IMR-90 (cell line): ENCODE measurements around the gene MID2. TPM values are rescaled to one million over a fixed set of nuclear protein-coding genes. Genes with fewer than 3 reads are reported as not detected.

Source experiments
- ATAC-seq: fragments of 200-7000 bp; cut with Tn5 transposase; 2 replicates; pipeline ENCODE4 v1.9.1; 2020; ENCODE audit warnings: low read depth, mild to moderate bottlenecking, moderate library complexity
- BruUV-seq: library from RNA; stranded (reverse); fragments of 400-500 nt; replicated peaks from 2 replicates; lab custom pipeline; 2021; lab: Mats Ljungman, UMichigan
- CTCF ChIA-PET: fragments of 300-600 bp; formaldehyde crosslinking; extraction: SDS; loops from one replicate; lab custom pipeline; 2021; ENCODE audit warnings: antibody characterized with exemption; lab: Yijun Ruan, JAX
- POLR2A ChIA-PET: fragments of 300-600 bp; sonication (Branson Sonifier 250); formaldehyde crosslinking; loops from one replicate; lab custom pipeline; 2022; ENCODE audit warnings: antibody characterized with exemption; ENCODE audit not compliant: unreplicated experiment; lab: Charles Lee
- DNase-seq: peaks from one replicate; pipeline ENCODE4 v3.0.0; 2013
- H2AFZ ChIP-seq: replicated peaks from 2 replicates; pipeline ENCODE3; 2013; ENCODE audit warnings: low read length, mild to moderate bottlenecking; ENCODE audit not compliant: poor library complexity
- H2AK5ac ChIP-seq: 2 replicates; pipeline ENCODE4 v1.6.1; 2013; ENCODE audit warnings: low read depth, low read length, inconsistent platforms
- H2AK9ac ChIP-seq: replicated peaks from 2 replicates; pipeline ENCODE3; 2013; ENCODE audit warnings: mild to moderate bottlenecking, low read depth, low read length, moderate library complexity; ENCODE audit not compliant: poor library complexity
- H2BK120ac ChIP-seq: 2 replicates; pipeline ENCODE4 v1.6.1; 2013; ENCODE audit warnings: low read depth, low read length, inconsistent platforms
- H2BK15ac ChIP-seq: 3 replicates; pipeline ENCODE4 v1.6.1; 2013; ENCODE audit warnings: low read depth, low read length, inconsistent platforms
- H2BK20ac ChIP-seq: 2 replicates; pipeline ENCODE4 v1.6.1; 2013; ENCODE audit warnings: low read depth, mild to moderate bottlenecking, inconsistent platforms, low read length, moderate library complexity
- H2BK5ac ChIP-seq: 2 replicates; pipeline ENCODE4 v1.6.1; 2013; ENCODE audit warnings: mild to moderate bottlenecking, low read depth, low read length, inconsistent platforms; ENCODE audit not compliant: poor library complexity, severe bottlenecking
- H3K14ac ChIP-seq: replicated peaks from 2 replicates; pipeline ENCODE4 v1.6.1; 2013; ENCODE audit warnings: low read depth, low read length, inconsistent platforms
- H3K18ac ChIP-seq: 2 replicates; pipeline ENCODE4 v1.6.1; 2013; ENCODE audit warnings: low read depth, low read length, control low read depth
- H3K23ac ChIP-seq: 2 replicates; pipeline ENCODE4 v1.6.1; 2013; ENCODE audit warnings: low read depth, low read length, inconsistent platforms
- H3K27ac ChIP-seq: 2 replicates; pipeline ENCODE4 v1.5.1; 2013; ENCODE audit warnings: mild to moderate bottlenecking, control low read depth, low read length; ENCODE audit not compliant: insufficient read depth
- H3K27me3 ChIP-seq: 2 replicates; pipeline ENCODE4 v1.6.1; 2013; ENCODE audit warnings: low read length; ENCODE audit not compliant: control insufficient read depth, insufficient read depth
- H3K36me3 ChIP-seq: 2 replicates; pipeline ENCODE4 v1.6.1; 2013; ENCODE audit warnings: low read length, mixed read lengths; ENCODE audit not compliant: control insufficient read depth, insufficient read depth
- H3K4ac ChIP-seq: 2 replicates; pipeline ENCODE4 v1.6.1; 2013; ENCODE audit warnings: low read depth, low read length, inconsistent platforms
- H3K4me1 ChIP-seq: 2 replicates; pipeline ENCODE4 v1.6.1; 2013; ENCODE audit warnings: low read length, mixed read lengths; ENCODE audit not compliant: control insufficient read depth, insufficient read depth
- H3K4me2 ChIP-seq: 2 replicates; pipeline ENCODE4 v1.6.1; 2013; ENCODE audit warnings: low read depth, mild to moderate bottlenecking, control low read depth, low read length, moderate library complexity
- H3K4me3 ChIP-seq: 2 replicates; pipeline ENCODE4 v1.5.1; 2013; ENCODE audit warnings: low read depth, mild to moderate bottlenecking, control low read depth, low read length, moderate library complexity; ENCODE audit not compliant: insufficient read depth
- H3K56ac ChIP-seq: 2 replicates; pipeline ENCODE4 v1.6.1; 2013; ENCODE audit warnings: low read length, inconsistent platforms; ENCODE audit not compliant: insufficient read depth; ENCODE audit errors: extremely low read depth
- H3K79me1 ChIP-seq, 2 experiments: 2 replicates each; pipeline ENCODE4 v1.6.1; 2013; ENCODE audit warnings: low read length in 2 of 2, inconsistent platforms in 1 of 2, low read depth in 1 of 2
- H3K9ac ChIP-seq: 2 replicates; pipeline ENCODE4 v1.6.1; 2013; ENCODE audit warnings: low read depth, low read length, control low read depth
- H3K9me1 ChIP-seq: 2 replicates; pipeline ENCODE4 v1.6.1; 2013; ENCODE audit warnings: low read length, inconsistent platforms; ENCODE audit not compliant: insufficient read depth
- H3K9me3 ChIP-seq: 2 replicates; pipeline ENCODE4 v1.6.1; 2013; ENCODE audit warnings: low read length; ENCODE audit not compliant: control insufficient read depth, insufficient read depth
- H4K20me1 ChIP-seq: 2 replicates; pipeline ENCODE4 v1.6.1; 2013; ENCODE audit warnings: low read length, inconsistent platforms; ENCODE audit not compliant: insufficient read depth
- H4K5ac ChIP-seq: 2 replicates; pipeline ENCODE4 v1.6.1; 2013; ENCODE audit warnings: mild to moderate bottlenecking, low read depth, low read length, control low read depth
- H4K8ac ChIP-seq, 2 experiments: 2 replicates each; pipeline ENCODE4 v1.6.1; 2013; ENCODE audit warnings: low read depth in 2 of 2, low read length in 2 of 2, control low read depth in 1 of 2, inconsistent platforms in 1 of 2
- H4K91ac ChIP-seq: 2 replicates; pipeline ENCODE4 v1.6.1; 2013; ENCODE audit warnings: low read depth, low read length, inconsistent platforms; ENCODE audit not compliant: insufficient read depth
- BHLHE40 ChIP-seq: fragments of 150-350 bp; IDR thresholded peaks from 2 replicates; pipeline ENCODE4 v1.6.1; 2016; ENCODE audit warnings: mild to moderate bottlenecking, low read depth, low read length
- CEBPB ChIP-seq: IDR thresholded peaks from 2 replicates; pipeline ENCODE4 v1.6.1; 2012; ENCODE audit warnings: low read depth, low read length, improper control_type of control experiment
- CHD1 ChIP-seq: IDR thresholded peaks from 2 replicates; pipeline ENCODE4 v1.6.1; 2012; ENCODE audit warnings: low read depth, low read length, improper control_type of control experiment
- CTCF ChIP-seq: conservative IDR thresholded peaks from 2 replicates; pipeline ENCODE4 v1.5.1; 2012; ENCODE audit warnings: mild to moderate bottlenecking, low read depth, low read length, improper control_type of control experiment
- MAFK ChIP-seq: IDR thresholded peaks from 2 replicates; pipeline ENCODE4 v1.6.1; 2012; ENCODE audit warnings: low read depth, low read length, improper control_type of control experiment
- MAZ ChIP-seq: IDR thresholded peaks from 2 replicates; pipeline ENCODE4 v1.6.1; 2012; ENCODE audit warnings: low read depth, mild to moderate bottlenecking, low read length, improper control_type of control experiment, moderate library complexity, borderline replicate concordance
- MXI1 ChIP-seq: IDR thresholded peaks from 2 replicates; pipeline ENCODE4 v1.6.1; 2012; ENCODE audit warnings: low read depth, mild to moderate bottlenecking, low read length, moderate library complexity, borderline replicate concordance
- NFE2L2 ChIP-seq: fragments of 150-350 bp; IDR thresholded peaks from 2 replicates; pipeline ENCODE4 v1.6.1; 2016; ENCODE audit warnings: low read depth, mild to moderate bottlenecking, low read length
- POLR2A ChIP-seq: IDR thresholded peaks from 2 replicates; pipeline ENCODE4 v1.6.1; 2012; ENCODE audit warnings: mild to moderate bottlenecking, low read depth, low read length
- RAD21 ChIP-seq: IDR thresholded peaks from 2 replicates; pipeline ENCODE4 v1.6.1; 2012; ENCODE audit warnings: low read length, improper control_type of control experiment
- RCOR1 ChIP-seq: IDR thresholded peaks from 2 replicates; pipeline ENCODE4 v1.6.1; 2012; ENCODE audit warnings: mild to moderate bottlenecking, low read length, improper control_type of control experiment; ENCODE audit not compliant: insufficient replicate concordance
- RFX5 ChIP-seq: IDR thresholded peaks from 2 replicates; pipeline ENCODE4 v1.8.0; 2012; ENCODE audit warnings: low read depth, mild to moderate bottlenecking, low read length, moderate library complexity
- SMC3 ChIP-seq: fragments of 150-350 bp; IDR thresholded peaks from 2 replicates; pipeline ENCODE4 v1.6.1; 2016; ENCODE audit warnings: low read depth, mild to moderate bottlenecking, antibody characterized with exemption, low read length, moderate library complexity
- WGBS, 2 experiments: methylation state at CpG; one replicate each; pipeline versions ENCODE4 v1.1.5 to v1.1.7; 2013; ENCODE audit warnings: missing lambda C conversion rate in 2 of 2; ENCODE audit not compliant: insufficient read length in 1 of 2; ENCODE audit errors: extremely low coverage in 2 of 2; 5-methylcytosine and 5-hydroxymethylcytosine counted together
- dilution Hi-C: fragments of 300-500 bp; cut with HindIII; formaldehyde crosslinking; loops from one replicate; pipeline ENCODE4 v1.14.3; 2018; ENCODE audit warnings: low sequenced_read_pairs; ENCODE audit not compliant: unreplicated experiment
- in situ Hi-C: fragments of 300-500 bp; cut with MboI; formaldehyde crosslinking; loops from 3 replicates; pipeline ENCODE4 v1.14.3; 2019; ENCODE audit warnings: low sequenced_read_pairs, inconsistent platforms, mixed read lengths
- intact Hi-C: fragments of 100-400 bp; cut with micrococcal nuclease; formaldehyde crosslinking; loops from 2 replicates; pipeline ENCODE4 v1.10.0; 2022
- polyA plus RNA-seq, 3 experiments: library from polyadenylated mRNA; depleted of rRNA; stranded (reverse); fragments of >200 nt; gene quantifications; 2 replicates each; pipeline ENCODE4 v1.2.3, GENCODE V29; 2012; ENCODE audit warnings: low replicate concordance in 1 of 3
- total RNA-seq: library from RNA; depleted of rRNA; stranded (reverse); fragments of >200 nt; gene quantifications from 2 replicates; pipeline ENCODE4 v1.2.3, GENCODE V29; 2012
- TF ChIP-seq, protein P1 (sequence below): fragments of 150-350 bp; IDR thresholded peaks from 2 replicates; pipeline ENCODE4 v1.6.1; 2016; ENCODE audit warnings: low read depth, mild to moderate bottlenecking, low read length, moderate library complexity, borderline replicate concordance
- TF ChIP-seq, protein P2 (sequence below): fragments of 150-350 bp; IDR thresholded peaks from 2 replicates; pipeline ENCODE4 v1.6.1; 2017; ENCODE audit warnings: mild to moderate bottlenecking, antibody characterized with exemption, low read length, low read depth

Gene MID2
- total and polyA plus RNA-seq, 2 of the 4 experiments (the other 2 are of a cell fraction) = 1.1 to 4.7 TPM

GRCh38 chrX:107878106-107878505 is 52.4 kb downstream of the MID2 start:
- H3K9ac ChIP-seq = no peak overlapping the region
- H3K4ac ChIP-seq = no peak overlapping the region
- CTCF ChIA-PET = no interaction called here
- no peak overlapping the region for H4K5ac ChIP-seq
- H4K20me1 ChIP-seq = no peaks in the 10 kb centered on the region
- no peak overlapping the region for H2BK15ac ChIP-seq
- no peaks in the 10 kb centered on the region for H3K9me1 ChIP-seq
- in situ Hi-C loops (no loop called here), intact Hi-C loops (no loop called here), dilution Hi-C loops (no loop called here)
- H2BK120ac ChIP-seq = no peak overlapping the region
- TF ChIP-seq POLR2A (no peak), CHD1 (no peak), MAZ (no peak), CEBPB (no peak), RFX5 (no peak), NFE2L2 (no peak), CTCF (no peak), SMC3 (no peak), MAFK (no peak), MXI1 (no peak), RAD21 (no peak), BHLHE40 (no peak), RCOR1 (no peak)
- TF ChIP-seq, protein P1, sequence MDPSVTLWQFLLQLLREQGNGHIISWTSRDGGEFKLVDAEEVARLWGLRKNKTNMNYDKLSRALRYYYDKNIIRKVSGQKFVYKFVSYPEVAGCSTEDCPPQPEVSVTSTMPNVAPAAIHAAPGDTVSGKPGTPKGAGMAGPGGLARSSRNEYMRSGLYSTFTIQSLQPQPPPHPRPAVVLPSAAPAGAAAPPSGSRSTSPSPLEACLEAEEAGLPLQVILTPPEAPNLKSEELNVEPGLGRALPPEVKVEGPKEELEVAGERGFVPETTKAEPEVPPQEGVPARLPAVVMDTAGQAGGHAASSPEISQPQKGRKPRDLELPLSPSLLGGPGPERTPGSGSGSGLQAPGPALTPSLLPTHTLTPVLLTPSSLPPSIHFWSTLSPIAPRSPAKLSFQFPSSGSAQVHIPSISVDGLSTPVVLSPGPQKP = no peak
- TF ChIP-seq, protein P2, sequence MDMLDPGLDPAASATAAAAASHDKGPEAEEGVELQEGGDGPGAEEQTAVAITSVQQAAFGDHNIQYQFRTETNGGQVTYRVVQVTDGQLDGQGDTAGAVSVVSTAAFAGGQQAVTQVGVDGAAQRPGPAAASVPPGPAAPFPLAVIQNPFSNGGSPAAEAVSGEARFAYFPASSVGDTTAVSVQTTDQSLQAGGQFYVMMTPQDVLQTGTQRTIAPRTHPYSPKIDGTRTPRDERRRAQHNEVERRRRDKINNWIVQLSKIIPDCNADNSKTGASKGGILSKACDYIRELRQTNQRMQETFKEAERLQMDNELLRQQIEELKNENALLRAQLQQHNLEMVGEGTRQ = no peak
- no peak overlapping the region for H3K4me3 ChIP-seq
- H4K8ac ChIP-seq = no peak overlapping the region
- H3K23ac ChIP-seq = no peak overlapping the region
- no peak overlapping the region for H3K4me2 ChIP-seq
- H3K27ac ChIP-seq = no peak overlapping the region
- no peaks in the 10 kb centered on the region for H3K79me1 ChIP-seq
- ATAC-seq = no peak
- no peak for DNase-seq
- H3K27me3 ChIP-seq = peaks cover 11% of the 10 kb centered on the region
- no peak overlapping the region for H2AFZ ChIP-seq
- H3K9me3 ChIP-seq = no peaks in the 10 kb centered on the region
- BruUV-seq = no TSS peak
- no peak overlapping the region for H3K56ac ChIP-seq
- no peaks in the 10 kb centered on the region for H3K36me3 ChIP-seq
- no peak overlapping the region for H4K91ac ChIP-seq
- no CpG with 5 or more reads among the region's 5 CpGs for WGBS, 2 experiments
- H2BK20ac ChIP-seq = no peak overlapping the region
- H3K14ac ChIP-seq = no peak overlapping the region
- no peak overlapping the region for H2BK5ac ChIP-seq
- no peak overlapping the region for H2AK9ac ChIP-seq
- no peak overlapping the region for H3K18ac ChIP-seq
- POLR2A ChIA-PET = no interaction called here
- no peaks in the 10 kb centered on the region for H3K4me1 ChIP-seq
- H2AK5ac ChIP-seq = no peak overlapping the region
